Coronary artery (tissue), 2 donors: ENCODE results near the gene FA2H.
"Not testable (repeated sequence)": the region's sequence is repeated elsewhere in the genome, so short reads cannot be mapped to it uniquely, and the experiment has no call there.

Experiments used
- DNase-seq: peaks from one replicate; pipeline ENCODE4 v3.0.0-alpha.2; 2017; ENCODE audit warnings: low spot score
- H3K27ac ChIP-seq, 2 donors: fragments of 200-600 bp; sonication (generic); one replicate each; pipeline ENCODE4 v1.5.1; 2016 to 2019
- H3K4me3 ChIP-seq: fragments of 200-600 bp; sonication (generic); 2 replicates; pipeline ENCODE4 v1.5.1; 2016; ENCODE audit warnings: mild to moderate bottlenecking, moderate library complexity
- CTCF ChIP-seq: fragments of 200-600 bp; sonication (generic); IDR thresholded peaks from one replicate; pipeline ENCODE4 v1.5.1; 2019; ENCODE audit warnings: antibody characterized with exemption

FA2H gene

DNA sequence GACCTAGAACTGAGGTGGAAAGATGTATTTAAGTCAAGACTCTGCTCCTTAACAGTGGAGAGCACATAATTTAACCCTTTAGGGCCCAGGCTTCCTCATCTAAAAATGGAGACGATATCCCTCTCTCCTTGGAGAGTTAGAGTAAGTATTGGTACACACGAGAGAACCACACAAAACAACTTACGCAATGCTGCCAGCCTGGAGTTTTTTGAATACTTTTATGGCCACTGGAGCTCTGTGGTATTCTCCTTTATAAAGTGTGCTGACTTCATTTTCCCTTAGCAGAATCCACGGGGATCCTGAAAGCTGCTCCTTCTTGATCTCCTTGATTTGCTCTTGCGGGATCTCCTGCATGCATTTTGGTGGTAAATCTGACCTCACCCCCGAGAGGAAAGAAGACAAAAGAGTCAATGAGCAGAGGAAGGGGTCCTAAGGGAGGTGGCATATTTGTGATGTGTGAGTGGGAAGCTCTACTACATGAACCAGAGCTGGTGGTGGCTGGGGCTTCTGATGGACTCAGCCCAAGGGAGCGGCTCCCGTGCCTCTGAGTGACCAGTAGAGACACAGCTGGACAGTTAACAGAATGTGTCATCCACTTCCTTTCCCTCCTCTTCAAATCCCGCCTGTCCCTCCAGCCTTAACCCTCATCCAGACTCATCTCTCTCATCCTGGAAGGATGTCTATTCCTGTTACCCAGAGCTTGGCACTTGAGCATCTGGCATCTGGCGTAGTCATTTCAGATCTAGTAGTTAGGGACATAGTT lies 83.3 kb downstream of the FA2H start:
- no peak overlapping the region for H3K4me3 ChIP-seq
- H3K27ac ChIP-seq: no peak overlapping the region
- DNase-seq: no peak
- no peak for TF ChIP-seq CTCF

DNA sequence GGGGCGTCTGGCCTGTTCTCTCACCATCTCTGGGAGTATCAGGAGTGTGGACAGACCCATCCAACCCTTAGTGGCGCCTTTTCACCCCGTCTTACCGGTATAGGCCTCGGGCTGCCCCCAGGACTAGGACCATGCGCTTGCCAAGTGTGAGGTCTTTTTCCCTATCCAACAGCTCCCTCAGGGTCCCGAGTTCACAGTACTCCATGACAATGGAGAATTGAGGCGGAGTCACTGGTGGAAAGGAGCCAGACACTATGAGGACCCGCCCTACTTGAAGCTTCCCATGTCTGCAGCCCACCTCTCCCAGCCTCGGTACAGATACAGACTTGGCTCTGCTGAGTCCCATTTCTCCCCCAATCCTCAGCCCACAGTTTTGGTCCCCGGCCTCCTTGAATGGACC lies 92.1 kb downstream of the FA2H start:
- no peak overlapping the region for H3K4me3 ChIP-seq
- H3K27ac ChIP-seq: no peak overlapping the region
- TF ChIP-seq CTCF: no peak
- no peak for DNase-seq

DNA sequence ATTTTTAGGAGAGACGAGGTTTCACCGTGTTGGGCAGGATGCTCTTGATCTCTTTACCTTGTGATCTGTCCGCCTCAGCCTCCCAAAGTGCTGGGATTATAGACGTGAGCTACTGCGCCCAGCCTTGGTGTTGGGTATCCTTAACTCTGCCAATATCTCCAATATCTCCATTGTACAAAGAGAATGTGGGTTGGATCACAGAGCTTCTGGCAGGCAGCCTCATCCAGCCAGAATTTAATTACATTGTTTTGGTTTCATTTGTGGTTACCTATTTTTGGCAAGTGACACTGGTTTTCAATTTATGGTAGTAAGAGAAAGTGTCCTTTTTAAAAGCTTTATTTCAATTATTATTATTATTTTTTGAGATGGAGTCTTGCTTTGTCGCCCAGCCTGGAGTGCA lies 93.9 kb downstream of the FA2H start:
- Histone ChIP-seq H3K27ac (no peak overlapping the region), H3K4me3 (no peak overlapping the region)
- no peak for TF ChIP-seq CTCF
- no peak for DNase-seq

GRCh38 chr16:74679983-74680382 lies 94.6 kb downstream of the FA2H start:
- no peak for TF ChIP-seq CTCF
- no peak for DNase-seq
- H3K4me3 ChIP-seq: no peak overlapping the region
- H3K27ac ChIP-seq: no peak overlapping the region

DNA sequence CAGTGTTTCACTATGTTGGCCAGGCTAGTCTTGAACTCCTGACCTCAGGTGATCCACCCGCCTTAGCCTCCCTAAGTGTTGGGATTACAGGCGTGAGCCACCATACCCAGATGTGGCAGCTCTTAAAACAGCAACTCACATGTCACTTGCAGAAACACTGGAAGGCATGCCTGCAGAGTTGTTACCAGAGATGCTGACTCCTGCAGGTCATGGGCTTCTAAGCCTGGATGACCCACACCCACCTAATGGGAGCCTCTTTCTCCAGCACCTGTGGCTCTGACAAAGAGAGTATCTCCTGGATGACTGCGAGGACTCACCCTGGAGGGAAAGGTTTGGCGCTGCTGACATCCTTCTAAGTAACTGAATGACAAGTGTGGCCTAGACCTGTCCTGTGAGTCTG lies 96.8 kb downstream of the FA2H start:
- no peak for TF ChIP-seq CTCF
- Histone ChIP-seq H3K4me3 (no peak overlapping the region), H3K27ac (no peak overlapping the region)
- DNase-seq: no peak

DNA sequence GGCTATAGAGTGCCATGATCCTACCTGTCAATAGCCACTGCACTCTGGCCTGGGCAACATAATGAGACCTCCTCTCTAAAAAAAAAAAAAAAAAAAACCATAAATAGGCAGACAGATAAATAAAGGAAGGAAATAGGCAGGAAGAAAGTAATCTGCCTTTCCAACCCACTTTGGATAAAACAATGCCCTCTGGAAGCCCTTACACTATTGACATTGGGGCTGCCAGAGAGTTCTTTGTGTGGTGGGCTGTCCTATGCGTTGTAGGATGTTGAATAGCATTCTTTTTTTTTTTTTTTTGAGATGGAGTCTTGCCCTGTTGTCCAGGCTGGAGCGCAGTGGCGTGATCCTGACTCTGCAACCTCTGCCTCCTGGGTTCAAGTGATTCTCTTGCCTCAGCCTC lies 100.7 kb downstream of the FA2H start:
- H3K27ac ChIP-seq: no peak overlapping the region
- H3K4me3 ChIP-seq: no peak overlapping the region
- no peak for TF ChIP-seq CTCF
- DNase-seq: no peak

GRCh38 chr16:74668877-74669276 lies 105.7 kb downstream of the FA2H start:
- not testable (repeated sequence) for DNase-seq, H3K4me3 ChIP-seq, H3K27ac ChIP-seq
